ENCODE results near the gene NRXN3.

NRXN3 gene

GRCh38 chr14:78164226-78164853 is 5.8 kb upstream of the NRXN3 start:
- in situ Hi-C loops (cut with HindIII; ENCODE audit: low pct_ligation_motif_present, low pct_unique_long_range_greater_than_20kb, low sequenced_read_pairs), result no loop called here
- peak; percentile 60 for DNase-seq

DNA sequence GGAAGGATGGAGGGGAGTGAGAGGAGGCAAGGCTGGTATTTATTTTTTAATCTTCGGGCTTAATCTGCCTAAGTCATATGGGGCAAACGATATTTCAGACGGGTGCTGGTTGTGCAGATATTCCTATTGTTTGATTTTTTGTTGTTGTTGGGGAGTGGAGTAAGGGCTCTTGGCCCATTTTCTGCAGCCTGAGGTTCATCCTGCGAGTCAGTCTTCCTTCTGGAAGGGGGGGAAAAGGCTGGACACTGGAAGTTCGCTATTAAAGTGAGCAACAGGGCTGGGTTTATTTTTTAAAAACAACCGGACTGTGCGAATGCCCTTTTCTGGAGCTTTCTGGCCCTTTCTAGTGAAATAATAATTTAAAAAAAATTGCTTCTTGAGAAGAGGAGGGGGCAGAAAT is 2.3 kb downstream of the NRXN3 start:
- in situ Hi-C loops (cut with HindIII; ENCODE audit: low pct_ligation_motif_present, low pct_unique_long_range_greater_than_20kb, low sequenced_read_pairs), result no loop called here

GRCh38 chr14:78173346-78174035 is 3.3 kb downstream of the NRXN3 start:
- in situ Hi-C loops (cut with HindIII; ENCODE audit: low pct_ligation_motif_present, low pct_unique_long_range_greater_than_20kb, low sequenced_read_pairs), result no loop called here
- no peak for DNase-seq

More for the DNA sequence above, 2.3 kb downstream of the NRXN3 start:
- DNase-seq, result no peak

DNA sequence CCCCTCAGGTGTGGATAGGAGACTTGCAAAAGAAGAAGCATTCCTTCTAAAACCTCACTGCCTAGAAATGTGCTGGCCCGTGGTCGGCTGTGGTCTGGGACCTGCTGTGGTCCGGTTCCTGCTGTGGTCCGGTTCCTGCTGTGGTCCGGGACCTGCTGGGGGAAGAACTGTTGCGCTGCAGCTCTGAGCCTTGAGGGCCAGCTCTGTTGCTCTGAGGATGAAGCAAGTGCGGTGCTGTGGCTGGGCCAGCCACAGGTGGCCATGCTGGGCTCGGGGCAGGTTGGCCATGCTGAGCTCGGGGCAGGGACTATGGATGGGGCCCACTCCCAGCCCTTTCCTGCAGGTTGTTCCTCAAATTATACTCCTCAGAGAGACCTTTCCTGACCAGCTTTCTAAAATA is 5.2 kb downstream of the NRXN3 start:
- DNase-seq, result no peak
- in situ Hi-C loops (cut with HindIII; ENCODE audit: low pct_ligation_motif_present, low pct_unique_long_range_greater_than_20kb, low sequenced_read_pairs), result no loop called here

DNA sequence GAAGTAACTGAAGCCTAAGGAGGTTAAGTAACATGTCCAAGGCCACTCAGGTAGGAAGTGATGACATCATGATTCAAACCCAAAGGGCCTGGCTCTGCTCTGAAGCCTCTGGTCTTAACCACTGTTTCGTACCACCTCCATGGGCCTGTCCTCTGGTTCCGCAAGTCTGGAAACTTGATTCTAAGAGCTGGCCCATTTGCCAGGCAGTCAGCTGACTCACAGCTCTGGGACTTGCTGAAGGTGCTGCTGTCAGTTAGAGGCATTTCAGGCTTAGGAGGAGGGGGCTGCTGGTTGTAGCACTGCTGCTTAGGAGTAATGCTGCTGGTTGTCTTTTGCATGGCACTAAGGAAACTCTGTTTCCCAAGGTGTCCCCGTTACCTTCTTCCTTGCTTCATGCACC is 7.9 kb downstream of the NRXN3 start:
- in situ Hi-C loops (cut with HindIII; ENCODE audit: low pct_ligation_motif_present, low pct_unique_long_range_greater_than_20kb, low sequenced_read_pairs), result no loop called here
- no peak for DNase-seq

DNA sequence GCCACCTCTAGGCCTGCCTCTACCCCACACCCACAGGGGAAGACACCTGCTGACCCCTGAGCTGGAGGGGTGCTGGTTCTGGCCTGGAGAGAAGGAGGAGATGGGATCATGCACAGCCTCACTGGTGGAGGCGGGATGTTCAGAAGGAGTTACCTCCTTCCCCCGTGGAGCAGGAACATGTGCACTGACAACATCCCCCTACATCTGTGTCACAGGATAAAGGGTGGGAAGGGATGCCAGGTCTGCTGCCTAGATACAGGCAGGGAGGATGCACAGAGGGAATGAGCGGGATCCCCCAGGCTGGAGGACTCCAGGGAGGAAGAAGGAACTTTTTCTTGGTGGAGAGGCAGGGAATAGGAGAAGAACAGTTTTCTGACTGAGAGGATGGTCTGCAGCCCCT is 8.8 kb downstream of the NRXN3 start:
- in situ Hi-C loops (cut with HindIII; ENCODE audit: low pct_ligation_motif_present, low pct_unique_long_range_greater_than_20kb, low sequenced_read_pairs), result no loop called here
- DNase-seq, result no peak

GRCh38 chr14:78181270-78181669 is 11.1 kb downstream of the NRXN3 start:
- no peak for DNase-seq
- in situ Hi-C loops (cut with HindIII; ENCODE audit: low pct_ligation_motif_present, low pct_unique_long_range_greater_than_20kb, low sequenced_read_pairs), result no loop called here

DNA sequence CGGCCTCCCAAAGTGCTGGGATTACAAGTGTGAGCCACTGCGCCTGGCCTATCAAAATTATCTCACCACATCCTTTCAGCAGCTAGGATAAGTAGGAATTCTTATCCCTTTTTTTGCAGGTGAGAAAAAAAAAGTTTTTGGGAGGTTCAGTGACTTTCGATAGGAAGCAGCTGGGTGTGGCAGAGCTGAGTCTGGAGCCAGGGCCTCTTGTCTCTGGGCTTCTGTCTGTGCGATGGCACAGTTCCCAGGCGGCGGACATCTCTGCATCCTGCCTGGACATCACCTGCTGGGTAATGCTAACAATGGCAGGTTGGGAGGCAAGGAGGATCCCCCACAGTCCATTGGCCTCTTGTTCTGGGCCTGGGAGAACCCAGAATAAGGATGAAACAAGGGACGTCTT is 12.5 kb downstream of the NRXN3 start:
- in situ Hi-C loops (cut with HindIII; ENCODE audit: low pct_ligation_motif_present, low pct_unique_long_range_greater_than_20kb, low sequenced_read_pairs), result no loop called here
- DNase-seq, result no peak

DNA sequence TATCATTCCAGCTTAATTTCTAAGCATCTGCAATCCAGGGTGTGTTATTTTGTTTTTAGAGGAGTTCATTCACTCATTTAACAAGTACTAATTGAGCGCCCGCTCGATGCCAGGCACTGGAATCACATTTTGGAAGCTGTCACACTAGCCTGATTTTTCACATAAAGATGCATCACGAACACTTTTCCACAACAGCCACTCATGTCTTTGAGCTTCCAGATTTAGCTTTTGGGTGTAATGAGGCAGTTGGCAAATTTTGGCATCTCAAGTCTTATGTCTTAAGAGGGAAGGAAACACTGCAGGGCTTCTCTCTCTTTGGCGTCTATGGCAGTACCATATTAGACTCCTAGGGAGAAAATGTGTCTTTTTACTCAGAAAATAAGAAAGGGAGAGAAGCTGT is 14.0 kb downstream of the NRXN3 start:
- no peak for DNase-seq
- in situ Hi-C loops (cut with HindIII; ENCODE audit: low pct_ligation_motif_present, low pct_unique_long_range_greater_than_20kb, low sequenced_read_pairs), result no loop called here

GRCh38 chr14:78186277-78186676 is 16.1 kb downstream of the NRXN3 start:
- in situ Hi-C loops (cut with HindIII; ENCODE audit: low pct_ligation_motif_present, low pct_unique_long_range_greater_than_20kb, low sequenced_read_pairs), result no loop called here
- DNase-seq, result no peak

- in situ Hi-C loops (cut with HindIII; ENCODE audit: low pct_ligation_motif_present, low pct_unique_long_range_greater_than_20kb, low sequenced_read_pairs), result no loop called here
- no peak for DNase-seq
Measured at GRCh38 chr14:78188882-78189281, 18.7 kb downstream of the NRXN3 start.

DNA sequence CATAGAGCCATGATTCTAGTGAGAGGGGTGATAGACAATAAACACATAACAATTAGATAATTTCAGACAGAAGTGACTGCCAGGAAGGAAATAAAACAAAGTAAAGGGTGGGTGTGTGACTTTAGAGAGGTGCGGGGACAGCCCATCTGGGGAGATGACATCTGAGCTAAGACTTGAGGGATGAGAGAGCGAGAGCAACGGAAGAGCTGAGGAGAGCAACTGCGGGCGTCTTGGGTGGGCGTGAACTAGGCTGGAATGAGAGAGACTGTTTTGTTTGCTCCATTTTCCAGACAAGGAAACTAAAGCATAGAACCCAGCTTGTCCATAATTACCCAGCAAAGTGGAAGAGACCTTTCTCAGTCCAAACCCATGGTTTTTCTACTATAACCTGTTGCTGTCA is 25.3 kb downstream of the NRXN3 start:
- in situ Hi-C loops (cut with HindIII; ENCODE audit: low pct_ligation_motif_present, low pct_unique_long_range_greater_than_20kb, low sequenced_read_pairs), result no loop called here
- DNase-seq, result no peak

GRCh38 chr14:78196323-78196722 is 26.1 kb downstream of the NRXN3 start:
- DNase-seq, result no peak
- in situ Hi-C loops (cut with HindIII; ENCODE audit: low pct_ligation_motif_present, low pct_unique_long_range_greater_than_20kb, low sequenced_read_pairs), result no loop called here

GRCh38 chr14:78197051-78197450 is 26.9 kb downstream of the NRXN3 start:
- DNase-seq, result no peak
- in situ Hi-C loops (cut with HindIII; ENCODE audit: low pct_ligation_motif_present, low pct_unique_long_range_greater_than_20kb, low sequenced_read_pairs), result no loop called here

DNA sequence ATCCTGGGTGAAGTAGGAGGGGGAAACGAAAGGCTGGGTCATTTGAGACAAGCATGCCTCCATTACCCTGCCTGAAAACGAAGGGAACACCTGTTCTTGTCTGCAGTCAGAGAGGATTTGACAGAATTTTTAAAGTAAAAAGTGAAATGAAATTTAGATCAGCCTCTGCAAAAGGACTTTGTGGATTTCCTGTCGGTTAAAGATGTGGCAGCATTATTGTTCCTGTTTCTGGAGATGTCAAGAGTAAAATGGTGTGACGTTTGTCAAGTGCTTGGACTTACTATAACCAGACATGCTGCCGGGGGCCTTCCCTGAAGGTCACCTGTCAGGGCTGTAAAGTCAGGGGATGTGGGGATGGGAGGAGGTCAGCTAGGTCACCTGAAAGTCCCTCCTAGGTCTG is 32.0 kb downstream of the NRXN3 start:
- in situ Hi-C loops (cut with HindIII; ENCODE audit: low pct_ligation_motif_present, low pct_unique_long_range_greater_than_20kb, low sequenced_read_pairs), result no loop called here
- no peak for DNase-seq

DNA sequence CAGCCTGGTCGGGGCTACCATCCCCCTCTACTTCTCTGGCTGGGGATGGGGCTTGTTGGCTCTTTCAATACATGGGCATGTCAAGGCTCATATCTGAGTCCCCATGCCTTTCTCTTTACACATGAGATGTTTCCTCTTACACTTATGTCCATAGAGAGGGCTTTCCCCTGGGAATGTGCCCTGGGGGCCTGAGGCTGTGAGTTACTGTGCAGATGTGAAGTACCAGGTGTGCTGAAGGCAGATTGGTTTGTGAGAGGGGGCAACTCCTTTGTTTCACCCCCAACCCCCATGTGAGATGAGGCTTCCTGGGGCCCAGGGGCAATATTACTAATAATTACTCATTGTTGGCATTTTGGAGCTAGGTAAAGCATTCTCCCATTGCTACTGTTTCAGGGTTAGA is 32.8 kb downstream of the NRXN3 start:
- in situ Hi-C loops (cut with HindIII; ENCODE audit: low pct_ligation_motif_present, low pct_unique_long_range_greater_than_20kb, low sequenced_read_pairs), result no loop called here
- DNase-seq, result no peak

DNA sequence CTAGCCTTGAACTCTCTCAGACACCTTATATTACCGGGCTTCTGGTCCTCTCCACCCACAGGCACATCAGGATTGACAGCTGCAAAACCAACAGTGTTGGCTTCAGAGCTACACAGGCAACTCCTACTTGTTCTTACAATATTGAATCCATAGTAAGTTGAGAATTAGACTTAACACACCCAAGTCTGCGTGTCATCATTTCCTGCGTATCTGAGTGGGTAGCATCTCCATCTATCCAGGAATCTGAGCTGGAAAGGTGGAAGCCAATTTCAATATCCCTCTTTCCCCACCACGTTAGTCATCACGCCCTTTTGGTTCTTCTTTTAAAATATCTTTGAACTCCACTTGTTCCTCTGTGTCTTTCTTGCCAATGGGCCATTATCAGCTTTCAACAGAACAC is 37.2 kb downstream of the NRXN3 start:
- in situ Hi-C loops (cut with HindIII; ENCODE audit: low pct_ligation_motif_present, low pct_unique_long_range_greater_than_20kb, low sequenced_read_pairs), result no loop called here
- no peak for DNase-seq

- no peak for DNase-seq
- in situ Hi-C loops (cut with HindIII; ENCODE audit: low pct_ligation_motif_present, low pct_unique_long_range_greater_than_20kb, low sequenced_read_pairs), result no loop called here
Measured at GRCh38 chr14:78220273-78220672, 50.1 kb downstream of the NRXN3 start.

- in situ Hi-C loops (cut with HindIII; ENCODE audit: low pct_ligation_motif_present, low pct_unique_long_range_greater_than_20kb, low sequenced_read_pairs), result no loop called here
- DNase-seq, result no peak
Measured at GRCh38 chr14:78222746-78223145, 52.6 kb downstream of the NRXN3 start.

- in situ Hi-C loops (cut with HindIII; ENCODE audit: low pct_ligation_motif_present, low pct_unique_long_range_greater_than_20kb, low sequenced_read_pairs), result no loop called here
- peak; percentile 2 for DNase-seq
Measured at GRCh38 chr14:78227248-78228077, 57.3 kb downstream of the NRXN3 start.

All from ACHN (cell line).